ENCODE data around the gene NPNT.

NPNT gene

GRCh38 chr4:105979506-105979905, 84.2 kb downstream of the NPNT start:
- Histone ChIP-seq H3K36me3 (ENCODE audit: insufficient read depth, low read length) (no peaks in the 10 kb centered on the region), H3K9me2 (replicated peaks; ENCODE audit: low read depth, low read length) (no peaks in the 10 kb centered on the region), H3K27me3 (ENCODE audit: insufficient read depth, low read length, poor library complexity, severe bottlenecking) (no peaks in the 10 kb centered on the region), H4K20me1 (ENCODE audit: insufficient read depth, low read length, poor library complexity, severe bottlenecking) (no peaks in the 10 kb centered on the region), H3K4me1 (ENCODE audit: insufficient read depth, low read length, poor library complexity, severe bottlenecking) (no peaks in the 10 kb centered on the region), H3K4me2 (ENCODE audit: low read depth, low read length, poor library complexity, severe bottlenecking) (no peak overlapping the region), H3K9me3 (ENCODE audit: insufficient read depth, low read depth, low read length) (no peaks in the 10 kb centered on the region; the same call in 1 of the 2 replicates), H3K9ac (ENCODE audit: low read depth, low read length, poor library complexity, severe bottlenecking) (no peak overlapping the region), H3F3A (ENCODE audit: low read depth) (no peaks in the 10 kb centered on the region), H3K79me2 (ENCODE audit: insufficient read depth, low read length) (no peaks in the 10 kb centered on the region), H3K4me3 (ENCODE audit: low read length, poor library complexity, severe bottlenecking) (no peak overlapping the region), H2AFZ (ENCODE audit: low read length) (no peak overlapping the region)
- TF ChIP-seq CTCF (conservative IDR thresholded peaks at IDR 0.05; ENCODE audit: low read length) (no peak), EZH2phosphoT487 (IDR thresholded peaks at IDR 0.05; ENCODE audit: borderline replicate concordance) (no peak)

GRCh38 chr4:105988671-105989070, 93.4 kb downstream of the NPNT start:
- Histone ChIP-seq H3K79me2 (ENCODE audit: insufficient read depth, low read length) (no peaks in the 10 kb centered on the region), H3K36me3 (ENCODE audit: insufficient read depth, low read length) (no peaks in the 10 kb centered on the region), H4K20me1 (ENCODE audit: insufficient read depth, low read length, poor library complexity, severe bottlenecking) (no peaks in the 10 kb centered on the region), H2AFZ (ENCODE audit: low read length) (no peak overlapping the region), H3K27me3 (ENCODE audit: insufficient read depth, low read length, poor library complexity, severe bottlenecking) (no peaks in the 10 kb centered on the region), H3K4me1 (ENCODE audit: insufficient read depth, low read length, poor library complexity, severe bottlenecking) (peaks cover 4% of the 10 kb centered on the region), H3K9ac (ENCODE audit: low read depth, low read length, poor library complexity, severe bottlenecking) (no peak overlapping the region), H3K4me3 (ENCODE audit: low read length, poor library complexity, severe bottlenecking) (no peak overlapping the region), H3K4me2 (ENCODE audit: low read depth, low read length, poor library complexity, severe bottlenecking) (no peak overlapping the region), H3F3A (ENCODE audit: low read depth) (no peaks in the 10 kb centered on the region), H3K9me3 (ENCODE audit: insufficient read depth, low read depth, low read length) (no peaks in the 10 kb centered on the region), H3K9me2 (replicated peaks; ENCODE audit: low read depth, low read length) (no peaks in the 10 kb centered on the region)
- TF ChIP-seq CTCF (conservative IDR thresholded peaks at IDR 0.05; ENCODE audit: low read length) = no peak
- no peak for TF ChIP-seq EZH2phosphoT487 (IDR thresholded peaks at IDR 0.05; ENCODE audit: borderline replicate concordance)

GRCh38 chr4:105989485-105990242, 94.4 kb downstream of the NPNT start:
- H3K4me1 ChIP-seq (ENCODE audit: insufficient read depth, low read length, poor library complexity, severe bottlenecking) = peaks cover 4% of the 10 kb centered on the region
- H3F3A ChIP-seq (ENCODE audit: low read depth) = no peaks in the 10 kb centered on the region
- no peak overlapping the region for H3K4me2 ChIP-seq (ENCODE audit: low read depth, low read length, poor library complexity, severe bottlenecking)
- TF ChIP-seq EZH2phosphoT487 (IDR thresholded peaks at IDR 0.05; ENCODE audit: borderline replicate concordance) = no peak
- TF ChIP-seq CTCF (conservative IDR thresholded peaks at IDR 0.05; ENCODE audit: low read length) = no peak
- no peaks in the 10 kb centered on the region for H3K9me2 ChIP-seq (replicated peaks; ENCODE audit: low read depth, low read length)
- no peaks in the 10 kb centered on the region for H3K79me2 ChIP-seq (ENCODE audit: insufficient read depth, low read length)
- no peaks in the 10 kb centered on the region for H3K9me3 ChIP-seq (ENCODE audit: insufficient read depth, low read depth, low read length)
- no peaks in the 10 kb centered on the region for H3K27me3 ChIP-seq (ENCODE audit: insufficient read depth, low read length, poor library complexity, severe bottlenecking)
- H3K9ac ChIP-seq (ENCODE audit: low read depth, low read length, poor library complexity, severe bottlenecking) = no peak overlapping the region
- H2AFZ ChIP-seq (ENCODE audit: low read length) = no peak overlapping the region
- H3K36me3 ChIP-seq (ENCODE audit: insufficient read depth, low read length) = no peaks in the 10 kb centered on the region
- H4K20me1 ChIP-seq (ENCODE audit: insufficient read depth, low read length, poor library complexity, severe bottlenecking) = no peaks in the 10 kb centered on the region
- H3K4me3 ChIP-seq (ENCODE audit: low read length, poor library complexity, severe bottlenecking) = no peak overlapping the region

All from Loucy (cell line).